ENCODE results near the gene SOS1.

DNA sequence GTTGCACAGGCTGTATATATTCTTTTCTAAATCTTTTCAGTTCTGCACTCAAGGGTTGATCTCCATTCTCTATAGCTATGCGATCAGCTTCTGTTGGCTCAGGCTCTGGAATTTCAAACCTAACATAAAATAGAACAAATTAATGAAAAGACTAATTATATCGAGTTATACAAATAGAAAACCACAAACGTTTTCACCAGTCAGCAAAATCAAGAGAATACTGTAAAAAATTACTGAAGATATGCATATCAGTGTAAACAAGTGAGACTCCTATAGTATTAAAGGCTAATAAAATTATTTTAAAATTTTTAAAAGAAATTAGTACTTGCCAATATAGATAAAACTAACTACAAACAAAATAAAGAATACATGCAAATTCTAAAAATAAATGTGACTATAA is 107.0 kb downstream of the SOS1 start:
- no peak for TF ChIP-seq NR3C1 (CRISPR knock-in tag; conservative IDR thresholded peaks at IDR 0.05; ENCODE audit: low read depth)
- no peak for TF ChIP-seq CTCF (IDR thresholded peaks at IDR 0.05)
- TF ChIP-seq SP1 (CRISPR knock-in tag; conservative IDR thresholded peaks at IDR 0.05) = no peak
- no peak for TF ChIP-seq ZNF232 (CRISPR knock-in tag; IDR thresholded peaks at IDR 0.05)
- no peak for TF ChIP-seq ATF2 (CRISPR knock-in tag; IDR thresholded peaks at IDR 0.05; ENCODE audit: borderline replicate concordance, low read depth)
- TF ChIP-seq, protein P1, sequence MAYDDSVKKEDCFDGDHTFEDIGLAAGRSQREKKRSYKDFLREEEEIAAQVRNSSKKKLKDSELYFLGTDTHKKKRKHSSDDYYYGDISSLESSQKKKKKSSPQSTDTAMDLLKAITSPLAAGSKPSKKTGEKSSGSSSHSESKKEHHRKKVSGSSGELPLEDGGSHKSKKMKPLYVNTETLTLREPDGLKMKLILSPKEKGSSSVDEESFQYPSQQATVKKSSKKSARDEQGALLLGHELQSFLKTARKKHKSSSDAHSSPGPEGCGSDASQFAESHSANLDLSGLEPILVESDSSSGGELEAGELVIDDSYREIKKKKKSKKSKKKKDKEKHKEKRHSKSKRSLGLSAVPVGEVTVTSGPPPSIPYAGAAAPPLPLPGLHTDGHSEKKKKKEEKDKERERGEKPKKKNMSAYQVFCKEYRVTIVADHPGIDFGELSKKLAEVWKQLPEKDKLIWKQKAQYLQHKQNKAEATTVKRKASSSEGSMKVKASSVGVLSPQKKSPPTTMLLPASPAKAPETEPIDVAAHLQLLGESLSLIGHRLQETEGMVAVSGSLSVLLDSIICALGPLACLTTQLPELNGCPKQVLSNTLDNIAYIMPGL (CRISPR knock-in tag; IDR thresholded peaks at IDR 0.05) = no peak
- TF ChIP-seq ZNF219 (CRISPR knock-in tag; IDR thresholded peaks at IDR 0.05; ENCODE audit: borderline replicate concordance) = no peak
- no peak for TF ChIP-seq TCF7 (CRISPR knock-in tag; IDR thresholded peaks at IDR 0.05; ENCODE audit: low read depth)
- TF ChIP-seq JUN (CRISPR knock-in tag; IDR thresholded peaks at IDR 0.05) = no peak
- TF ChIP-seq CBFB (CRISPR knock-in tag; IDR thresholded peaks at IDR 0.05; ENCODE audit: low read depth) = no peak
- TF ChIP-seq CREB1 (CRISPR knock-in tag; IDR thresholded peaks at IDR 0.05) = no peak

All from WTC11 (cell line).